Left ventricle myocardium superior (tissue), 1 donor: ENCODE measurements around the gene TMEM79. TPM values are rescaled to one million over a fixed set of nuclear protein-coding genes. Genes with fewer than 3 reads are reported as not detected.

Source experiments
- ATAC-seq: fragments of 200-7000 bp; cut with Tn5 transposase; one replicate; pipeline ENCODE4 v1.9.1; 2020; ENCODE audit warnings: mild to moderate bottlenecking, moderate library complexity
- DNase-seq: peaks from one replicate; pipeline ENCODE4 v3.0.0-alpha.2; 2020
- intact Hi-C: fragments of 100-400 bp; cut with micrococcal nuclease; formaldehyde crosslinking; loops from one replicate; pipeline ENCODE4 v1.11.0; 2022
- long read RNA-seq: library from polyadenylated mRNA; unstranded; transcript quantifications from one replicate; pipeline ENCODE4 v2.0.0, GENCODE V29; 2021
- total RNA-seq: library from RNA; stranded (reverse); fragmentation: NEBNext Ultra II Directional; extraction: Animal tissue kit (Norgen Biotek cat#: 25700); gene quantifications from one replicate; pipeline ENCODE4 v1.2.1, GENCODE V29; 2021
- donor health status: DM: no; HTN: yes; CAD: no; lungs with severe emphysema.

Gene TMEM79, protein sequence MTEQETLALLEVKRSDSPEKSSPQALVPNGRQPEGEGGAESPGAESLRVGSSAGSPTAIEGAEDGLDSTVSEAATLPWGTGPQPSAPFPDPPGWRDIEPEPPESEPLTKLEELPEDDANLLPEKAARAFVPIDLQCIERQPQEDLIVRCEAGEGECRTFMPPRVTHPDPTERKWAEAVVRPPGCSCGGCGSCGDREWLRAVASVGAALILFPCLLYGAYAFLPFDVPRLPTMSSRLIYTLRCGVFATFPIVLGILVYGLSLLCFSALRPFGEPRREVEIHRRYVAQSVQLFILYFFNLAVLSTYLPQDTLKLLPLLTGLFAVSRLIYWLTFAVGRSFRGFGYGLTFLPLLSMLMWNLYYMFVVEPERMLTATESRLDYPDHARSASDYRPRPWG
- 1.5 TPM for total RNA-seq
- long read RNA-seq, partial matches to known transcripts: 0 of 1 reads
- long read RNA-seq, other reads (novel, unspliced or antisense): 0 of 1 reads

GRCh38 chr1:156284112-156284511, at the start of gene TMEM79:
TMEM79 (plus strand) TSS chr1:156284325; CDS start chr1:156285227, 902 bp downstream.
- ATAC-seq (no peak), DNase-seq (no peak)
- intact Hi-C loops: no loop called here

GRCh38 chr1:156236164-156236563, 48.0 kb upstream of the TMEM79 start:
- DNase-seq: no peak
- ATAC-seq: no peak
- intact Hi-C loops: no loop called here

GRCh38 chr1:156238248-156238647, 45.9 kb upstream of the TMEM79 start:
- intact Hi-C loops: no loop called here
- ATAC-seq: no peak
- DNase-seq: no peak

DNA sequence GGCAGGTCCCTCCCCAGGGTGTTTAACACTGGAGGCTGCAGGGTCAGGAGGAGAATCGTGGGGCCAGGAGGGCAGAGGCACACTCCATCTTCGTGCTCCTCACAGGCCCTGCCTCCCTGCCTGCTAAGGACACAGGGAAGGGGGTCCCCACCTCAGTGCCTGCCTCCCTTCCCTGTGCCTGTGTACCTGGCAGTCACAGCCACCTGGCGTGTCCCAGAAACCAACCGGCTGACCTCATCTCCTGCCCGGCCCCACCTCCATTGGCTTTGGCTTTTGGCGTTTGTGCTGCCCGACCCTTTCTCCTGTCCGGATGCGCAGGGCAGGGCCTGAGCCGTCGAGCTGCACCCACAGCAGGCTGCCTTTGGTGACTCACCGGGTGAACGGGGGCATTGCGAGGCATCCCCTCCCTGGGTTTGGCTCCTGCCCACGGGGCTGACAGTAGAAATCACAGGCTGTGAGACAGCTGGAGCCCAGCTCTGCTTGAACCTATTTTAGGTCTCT, 42.8 kb upstream of the TMEM79 start:
- DNase-seq: peak; percentile 23
- no peak for ATAC-seq
- intact Hi-C loops: no loop called here

DNA sequence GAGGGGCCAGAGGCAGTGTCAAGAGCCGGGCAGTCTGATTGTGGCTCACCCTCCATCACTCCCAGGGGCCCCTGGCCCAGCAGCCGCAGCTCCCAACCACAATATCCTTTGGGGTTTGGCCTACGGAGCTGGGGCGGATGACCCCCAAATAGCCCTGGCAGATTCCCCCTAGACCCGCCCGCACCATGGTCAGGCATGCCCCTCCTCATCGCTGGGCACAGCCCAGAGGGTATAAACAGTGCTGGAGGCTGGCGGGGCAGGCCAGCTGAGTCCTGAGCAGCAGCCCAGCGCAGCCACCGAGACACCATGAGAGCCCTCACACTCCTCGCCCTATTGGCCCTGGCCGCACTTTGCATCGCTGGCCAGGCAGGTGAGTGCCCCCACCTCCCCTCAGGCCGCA, 42.2 kb upstream of the TMEM79 start, which contains the start of gene BGLAP:
BGLAP (plus strand) TSS at position 259 of the 400 bp plus-strand sequence; CDS start at position 307, 48 bp downstream.
- intact Hi-C loops: no loop called here
- DNase-seq: no peak
- ATAC-seq: no peak

DNA sequence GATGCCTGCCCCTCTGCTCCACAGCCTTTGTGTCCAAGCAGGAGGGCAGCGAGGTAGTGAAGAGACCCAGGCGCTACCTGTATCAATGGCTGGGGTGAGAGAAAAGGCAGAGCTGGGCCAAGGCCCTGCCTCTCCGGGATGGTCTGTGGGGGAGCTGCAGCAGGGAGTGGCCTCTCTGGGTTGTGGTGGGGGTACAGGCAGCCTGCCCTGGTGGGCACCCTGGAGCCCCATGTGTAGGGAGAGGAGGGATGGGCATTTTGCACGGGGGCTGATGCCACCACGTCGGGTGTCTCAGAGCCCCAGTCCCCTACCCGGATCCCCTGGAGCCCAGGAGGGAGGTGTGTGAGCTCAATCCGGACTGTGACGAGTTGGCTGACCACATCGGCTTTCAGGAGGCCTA, 41.4 kb upstream of the TMEM79 start:
- no peak for DNase-seq
- intact Hi-C loops: no loop called here
- ATAC-seq: no peak

DNA sequence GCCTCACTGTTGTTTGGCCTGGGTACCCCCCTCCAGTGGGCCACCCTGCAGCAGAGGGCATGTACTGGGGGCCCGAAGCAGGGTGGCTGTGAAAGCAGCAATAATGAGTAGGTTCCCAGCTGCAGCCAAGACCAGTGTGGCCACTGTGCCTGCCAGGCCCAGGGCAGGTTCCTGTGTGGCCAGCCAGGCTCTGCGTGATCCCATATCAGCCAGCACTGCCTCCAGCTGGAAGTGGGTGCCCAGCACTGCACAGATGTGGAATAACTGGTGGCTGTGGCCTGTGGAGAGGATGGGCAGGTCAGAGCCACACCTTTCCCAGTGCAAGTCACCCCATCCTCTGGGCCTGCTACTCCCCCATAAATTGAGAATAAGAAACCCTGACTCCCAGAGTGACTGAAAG, 40.0 kb upstream of the TMEM79 start:
- DNase-seq (no peak), ATAC-seq (no peak)
- intact Hi-C loops: no loop called here

- no peak for ATAC-seq
- intact Hi-C loops: no loop called here
- DNase-seq: no peak
Observed at GRCh38 chr1:156244712-156245111, 39.4 kb upstream of the TMEM79 start.

- DNase-seq (peak; percentile 52), ATAC-seq (peak; percentile 7)
- intact Hi-C loops: no loop called here
Observed at GRCh38 chr1:156245451-156246232, 38.5 kb upstream of the TMEM79 start.

GRCh38 chr1:156246241-156246780, 37.8 kb upstream of the TMEM79 start:
- DNase-seq (no peak), ATAC-seq (no peak)
- intact Hi-C loops: no loop called here

- intact Hi-C loops: no loop called here
- ATAC-seq (peak; percentile 48), DNase-seq (peak; percentile 60)
Observed at GRCh38 chr1:156246781-156247459, 37.2 kb upstream of the TMEM79 start.

DNA sequence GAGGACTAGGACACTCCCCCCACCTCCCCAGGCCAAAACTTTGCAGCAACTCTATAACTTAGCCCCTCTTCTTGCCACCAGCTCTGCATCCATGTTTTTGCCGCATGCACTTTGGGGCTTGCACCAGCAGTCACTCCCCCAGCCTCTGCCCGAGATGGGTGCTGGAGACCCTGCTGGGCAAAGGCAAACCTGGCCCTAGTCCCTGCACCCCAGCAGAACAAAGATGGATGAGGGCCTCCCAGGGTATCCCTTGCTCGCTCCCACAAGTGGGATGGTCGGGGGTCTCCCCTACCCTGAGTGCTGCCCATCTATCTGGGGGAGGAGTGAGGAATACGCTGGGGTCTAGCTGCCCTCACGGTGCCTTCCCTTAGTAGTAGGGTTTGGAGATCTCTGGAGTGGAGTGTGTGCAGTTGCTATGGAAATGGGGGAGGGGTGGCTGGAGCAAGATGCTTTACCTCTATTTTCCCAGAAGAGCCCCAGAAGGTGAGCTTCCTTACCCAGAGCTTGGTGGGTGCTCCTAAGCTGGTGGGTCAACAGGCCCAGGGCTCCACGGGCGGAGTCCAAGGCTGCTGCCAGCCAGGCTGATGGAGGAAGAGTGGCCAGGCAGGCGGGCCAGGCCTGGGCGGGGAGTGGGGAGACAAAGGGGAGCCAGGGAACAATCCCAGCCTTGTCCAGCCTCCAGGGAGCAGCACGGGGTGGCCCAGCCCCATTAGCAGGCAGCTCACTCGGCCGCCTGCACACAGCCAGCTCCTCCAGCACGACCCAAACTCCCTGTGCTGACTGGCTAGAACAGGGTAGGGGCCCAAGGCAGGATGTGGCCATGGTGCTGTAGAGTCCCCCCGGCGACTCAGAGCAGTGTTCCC, 36.4 kb upstream of the TMEM79 start, which contains the start of gene PAQR6:
PAQR6 (minus strand) TSS at position 597 of the 863 bp plus-strand sequence. CDS start 1,325 bp downstream, outside the sequence.
- intact Hi-C loops: no loop called here

DNA sequence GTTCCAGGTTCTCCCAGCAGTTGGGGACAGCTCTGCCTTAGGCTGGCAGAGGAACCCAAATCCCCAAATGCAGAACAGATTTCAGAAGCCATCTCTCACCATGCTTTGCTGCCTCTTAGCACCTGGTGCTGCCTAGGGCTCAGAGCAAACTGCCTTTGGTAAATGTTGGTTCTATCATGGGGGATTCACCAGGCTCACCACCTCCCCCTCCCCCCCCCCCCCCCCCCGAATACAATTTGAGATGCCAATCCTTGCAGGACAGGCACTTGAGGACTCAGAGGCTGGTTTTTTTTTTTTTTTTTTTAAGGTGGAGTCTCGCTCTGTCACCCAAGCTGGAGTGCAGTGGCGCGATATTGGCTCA, 35.8 kb upstream of the TMEM79 start:
- intact Hi-C loops: no loop called here
- DNase-seq (no peak), ATAC-seq (no peak)

More for the DNA sequence above, 36.4 kb upstream of the TMEM79 start, which contains the start of gene PAQR6:
- DNase-seq: peak; percentile 49
- peak; percentile 39 for ATAC-seq

DNA sequence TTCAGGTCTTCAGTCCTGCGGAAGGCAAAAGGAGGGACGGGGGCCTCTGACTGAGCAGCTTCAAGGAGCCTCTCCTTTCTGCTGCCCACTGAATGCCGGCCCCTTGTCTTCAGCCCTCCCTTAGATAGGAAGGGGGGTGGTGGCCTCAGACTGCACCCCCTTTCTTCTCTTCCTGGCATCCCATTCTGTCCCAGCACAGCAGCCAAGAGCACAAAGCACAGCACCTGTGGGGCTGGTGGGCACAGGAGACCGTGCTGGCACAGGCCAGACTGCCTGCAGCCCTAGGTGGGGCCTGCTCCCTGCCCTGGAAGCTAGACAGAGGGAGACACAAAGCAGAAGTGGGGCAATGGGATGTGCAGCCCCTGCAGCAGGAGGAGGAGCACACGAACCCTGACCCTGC, 34.5 kb upstream of the TMEM79 start:
- intact Hi-C loops: no loop called here
- no peak for ATAC-seq
- no peak for DNase-seq

DNA sequence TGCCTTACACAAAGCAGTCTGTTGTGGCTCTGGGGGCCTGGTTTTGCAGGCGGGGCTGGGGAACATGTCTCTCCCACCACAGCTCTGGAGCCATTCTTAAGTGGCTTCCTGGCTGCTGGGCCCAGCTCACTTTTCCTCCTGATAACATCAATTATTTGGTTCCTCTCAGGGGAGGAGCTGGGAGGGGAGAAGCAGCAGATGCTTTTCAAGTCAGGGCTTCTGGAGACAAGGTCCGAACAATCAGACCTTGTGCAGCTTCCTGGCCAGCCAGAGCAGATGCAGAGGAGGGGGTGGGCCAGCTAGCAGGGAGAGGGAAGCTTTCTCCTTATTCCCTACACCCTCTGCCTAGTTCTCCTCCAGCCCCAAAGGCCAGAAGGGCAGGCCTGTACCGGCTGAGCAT, 32.6 kb upstream of the TMEM79 start:
- ATAC-seq: peak; percentile 30
- intact Hi-C loops: no loop called here
- no peak for DNase-seq

DNA sequence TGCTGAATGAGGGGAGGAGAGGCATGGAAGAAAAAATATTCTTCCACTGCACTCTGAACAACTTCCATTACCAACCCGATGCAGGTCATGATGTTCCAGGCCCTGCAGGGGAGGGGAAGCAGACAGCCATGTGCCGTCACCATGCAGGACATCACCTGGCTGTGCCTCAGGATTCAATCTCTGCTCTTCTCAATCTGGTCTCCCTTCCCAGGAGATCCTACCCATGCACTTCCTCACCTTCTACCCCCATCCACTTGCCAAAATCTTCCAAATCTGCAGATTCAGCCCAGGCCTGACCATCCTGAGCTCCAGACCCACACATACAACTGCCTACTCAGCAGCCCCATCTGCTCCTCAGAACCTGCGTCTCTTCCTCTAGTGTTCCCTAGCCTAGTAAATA, 30.5 kb upstream of the TMEM79 start:
- DNase-seq (no peak), ATAC-seq (no peak)
- intact Hi-C loops: no loop called here

GRCh38 chr1:156257711-156258110, 26.4 kb upstream of the TMEM79 start:
- DNase-seq (no peak), ATAC-seq (no peak)
- intact Hi-C loops: no loop called here

DNA sequence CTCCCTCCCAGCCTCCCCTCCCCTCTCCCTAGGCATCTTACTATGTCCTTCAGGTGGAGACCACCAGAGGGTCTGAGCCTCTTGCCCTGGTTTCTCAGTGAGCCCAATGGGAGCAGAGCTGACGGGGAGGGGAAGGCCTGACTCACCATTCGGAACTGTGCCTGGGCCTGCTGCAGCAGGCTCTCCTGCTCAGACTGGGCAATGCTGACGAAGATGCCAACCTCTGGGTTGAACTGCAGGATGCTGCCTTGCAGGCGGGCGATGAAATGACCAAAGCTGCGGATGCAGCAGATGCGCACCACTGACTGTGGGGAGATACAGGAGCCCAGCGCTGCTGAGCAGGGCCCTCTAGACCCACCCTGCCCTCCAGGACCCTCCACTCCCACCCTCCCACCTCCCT, 25.3 kb upstream of the TMEM79 start:
- ATAC-seq: no peak
- intact Hi-C loops: no loop called here
- DNase-seq: no peak
